Measurements from ENCODE around the gene CSNK1A1L. TPM values are rescaled to one million over a fixed set of nuclear protein-coding genes. Genes with fewer than 3 reads are reported as not detected.

CSNK1A1L gene
- total RNA-seq, 1 donor from 2014 or later = not detected

DNA sequence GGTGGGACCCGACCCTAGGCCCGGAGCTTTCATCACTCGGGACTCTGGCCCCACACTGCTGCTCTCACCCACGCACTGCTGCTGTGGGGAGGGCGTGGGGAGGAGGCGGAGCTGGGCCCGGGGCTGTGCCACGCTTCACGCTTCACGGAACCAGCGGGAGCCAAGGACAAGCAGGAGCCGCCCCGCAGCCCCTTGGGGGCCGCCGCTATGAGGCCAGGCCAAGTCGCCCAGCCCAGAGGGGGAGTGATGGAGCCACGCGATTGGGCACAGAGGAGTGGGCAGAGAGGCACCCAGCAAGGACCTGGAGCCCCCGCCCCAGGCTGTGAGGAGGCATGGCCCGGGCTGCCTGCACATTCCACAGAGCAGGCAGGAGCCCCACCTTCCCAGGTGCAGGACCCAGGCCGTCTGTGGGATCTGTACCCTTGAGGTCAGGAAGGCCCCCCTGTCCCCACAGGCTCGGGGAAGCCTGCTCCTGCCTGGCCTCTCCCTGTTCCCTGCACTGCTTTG lies 35.8 kb downstream of the CSNK1A1L start:
- Histone ChIP-seq H3K36me3 (ENCODE audit: control insufficient read depth, insufficient read depth, low read length) (no peaks in the 10 kb centered on the region), H3K4me3 (ENCODE audit: low read depth, low read length) (no peak overlapping the region), H3K27me3 (ENCODE audit: control insufficient read depth, insufficient read depth, low read length) (no peaks in the 10 kb centered on the region)
- no peak for TF ChIP-seq CTCF (IDR thresholded peaks at IDR 0.05; ENCODE audit: insufficient read depth, low read length, poor library complexity, severe bottlenecking)
- DNase-seq (ENCODE audit: low read depth) = no peak

DNA sequence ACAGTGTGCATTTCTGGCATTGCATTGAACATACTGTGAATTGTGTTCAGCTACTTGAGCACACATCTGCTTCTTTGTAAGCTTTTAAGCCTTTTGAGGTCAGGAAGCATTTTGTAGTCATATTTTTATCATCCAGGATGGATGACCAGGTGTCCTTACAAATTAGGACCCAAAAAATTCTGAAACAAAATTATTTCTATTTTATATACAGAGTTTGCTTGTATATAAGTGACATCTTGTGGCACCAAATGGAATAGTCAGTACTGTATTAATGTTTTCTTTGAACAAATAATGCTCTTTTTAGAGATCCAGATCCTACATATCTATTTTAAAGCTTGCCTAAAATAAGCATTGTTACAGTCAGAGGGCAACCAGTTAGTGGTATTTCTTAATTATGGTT lies 36.5 kb downstream of the CSNK1A1L start:
- peak; percentile 18 for TF ChIP-seq CTCF (IDR thresholded peaks at IDR 0.05; ENCODE audit: insufficient read depth, low read length, poor library complexity, severe bottlenecking)
- H3K36me3 ChIP-seq (ENCODE audit: control insufficient read depth, insufficient read depth, low read length) = no peaks in the 10 kb centered on the region
- no peak overlapping the region for H3K4me3 ChIP-seq (ENCODE audit: low read depth, low read length)
- DNase-seq (ENCODE audit: low read depth) = no peak
- H3K27me3 ChIP-seq (ENCODE audit: control insufficient read depth, insufficient read depth, low read length) = no peaks in the 10 kb centered on the region

DNA sequence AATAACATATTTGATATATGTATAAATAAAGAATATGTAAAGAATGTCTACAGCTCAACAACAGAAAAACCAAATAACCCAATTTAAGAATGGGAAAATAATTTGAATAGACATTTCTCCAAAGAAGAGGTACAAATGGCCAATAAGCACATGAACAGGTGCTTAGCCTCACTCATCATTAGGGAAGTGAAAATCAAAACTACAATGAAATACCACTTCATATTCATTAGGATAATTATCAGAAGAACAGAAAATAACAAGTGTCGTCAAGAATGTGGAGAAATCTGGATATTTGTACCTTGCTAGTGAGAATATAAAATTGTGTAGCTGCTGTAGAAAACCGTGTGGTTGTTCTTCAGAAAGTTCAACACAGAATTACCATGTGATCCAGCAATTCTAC lies 37.6 kb downstream of the CSNK1A1L start:
- Histone ChIP-seq H3K27me3 (ENCODE audit: control insufficient read depth, insufficient read depth, low read length) (no peaks in the 10 kb centered on the region), H3K36me3 (ENCODE audit: control insufficient read depth, insufficient read depth, low read length) (no peaks in the 10 kb centered on the region), H3K4me3 (ENCODE audit: low read depth, low read length) (no peak overlapping the region)
- no peak for DNase-seq (ENCODE audit: low read depth)
- TF ChIP-seq CTCF (IDR thresholded peaks at IDR 0.05; ENCODE audit: insufficient read depth, low read length, poor library complexity, severe bottlenecking) = no peak

DNA sequence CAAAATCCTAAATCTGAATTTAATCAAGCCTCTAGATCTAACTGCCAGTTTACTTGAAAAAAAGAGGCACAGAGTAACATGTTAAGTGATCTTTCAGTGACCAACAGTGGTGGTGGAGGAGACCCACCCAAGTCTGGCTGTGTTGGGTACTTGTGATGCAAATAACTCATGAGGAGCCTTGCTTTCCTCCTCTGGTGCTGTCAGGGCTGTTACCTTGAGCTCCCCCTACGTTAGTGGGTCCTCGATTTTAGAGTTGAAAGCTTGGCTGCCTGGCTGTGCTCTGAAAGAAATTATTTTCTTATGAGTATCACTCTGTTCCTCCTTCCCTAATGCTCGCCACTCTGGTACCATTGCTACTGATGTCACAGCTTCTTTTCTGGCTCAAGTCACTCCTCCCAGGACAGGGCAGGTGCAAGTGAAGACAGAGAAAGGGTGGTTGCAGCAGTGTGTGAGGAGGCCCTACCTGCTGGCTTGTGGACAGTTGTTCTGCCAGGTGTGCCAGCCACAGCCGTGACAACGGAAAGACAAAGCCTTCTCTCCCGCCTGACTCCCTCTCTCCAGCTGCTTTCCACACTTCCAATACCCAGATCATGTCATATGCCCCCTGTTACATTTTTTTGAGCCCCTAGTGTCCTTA lies 39.5 kb downstream of the CSNK1A1L start:
- DNase-seq (ENCODE audit: low read depth) = no peak
- H3K36me3 ChIP-seq (ENCODE audit: control insufficient read depth, insufficient read depth, low read length) = no peaks in the 10 kb centered on the region
- no peaks in the 10 kb centered on the region for H3K27me3 ChIP-seq (ENCODE audit: control insufficient read depth, insufficient read depth, low read length)
- no peak overlapping the region for H3K4me3 ChIP-seq (ENCODE audit: low read depth, low read length)
- no peak for TF ChIP-seq CTCF (IDR thresholded peaks at IDR 0.05; ENCODE audit: insufficient read depth, low read length, poor library complexity, severe bottlenecking)

DNA sequence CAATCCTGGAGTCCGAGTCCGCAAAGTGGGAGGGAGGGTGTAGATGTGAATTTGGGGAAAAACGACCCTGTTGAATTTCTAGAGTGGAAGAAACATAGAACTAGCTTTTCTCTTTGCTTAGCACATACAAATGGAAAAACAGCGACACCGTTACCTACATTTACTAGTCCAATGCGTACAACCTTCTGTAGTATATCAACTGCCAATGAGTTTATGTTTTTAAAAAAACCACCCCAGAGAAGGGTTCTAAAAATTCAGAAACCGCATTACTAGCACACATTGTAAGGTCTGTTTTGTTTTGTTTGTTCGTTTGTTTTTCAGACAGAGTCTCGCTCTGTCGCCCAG lies 45.6 kb downstream of the CSNK1A1L start:
- H3K36me3 ChIP-seq (ENCODE audit: control insufficient read depth, insufficient read depth, low read length) = peaks cover 1% of the 10 kb centered on the region
- no peak for DNase-seq (ENCODE audit: low read depth)
- H3K27me3 ChIP-seq (ENCODE audit: control insufficient read depth, insufficient read depth, low read length) = no peaks in the 10 kb centered on the region
- peak overlapping the region; percentile 80 for H3K4me3 ChIP-seq (ENCODE audit: low read depth, low read length)
- TF ChIP-seq CTCF (IDR thresholded peaks at IDR 0.05; ENCODE audit: insufficient read depth, low read length, poor library complexity, severe bottlenecking) = no peak

Measured in kidney epithelial cell (primary cell).